GM19463 (cell line): ENCODE results near the gene EIF3K.

Source experiments
- ATAC-seq: cut with Tn5 transposase; IDR thresholded peaks from one replicate; pipeline ENCODE4 v1.9.1; 2021; ENCODE audit warnings: mild to moderate bottlenecking, moderate library complexity; ENCODE audit not compliant: unreplicated experiment

The EIF3K gene

GRCh38 chr19:38665219-38665931 is 46.4 kb downstream of the EIF3K start:
- no peak for ATAC-seq

- no peak for ATAC-seq
These were observed 47.1 kb downstream of the EIF3K start for GRCh38 chr19:38665950-38666662.

- ATAC-seq: no peak
These were observed 47.9 kb downstream of the EIF3K start for GRCh38 chr19:38666663-38667511.

- no peak for ATAC-seq
These were observed 48.7 kb downstream of the EIF3K start for GRCh38 chr19:38667661-38668171.

- no peak for ATAC-seq
These were observed 50.6 kb downstream of the EIF3K start for GRCh38 chr19:38669552-38669951.

GRCh38 chr19:38670921-38671398 is 52.0 kb downstream of the EIF3K start:
- no peak for ATAC-seq

GRCh38 chr19:38671654-38672053 is 52.7 kb downstream of the EIF3K start:
- no peak for ATAC-seq

GRCh38 chr19:38673030-38673429 is 54.0 kb downstream of the EIF3K start:
- ATAC-seq: no peak

- no peak for ATAC-seq
These were observed 55.6 kb downstream of the EIF3K start for GRCh38 chr19:38674388-38675171.

GRCh38 chr19:38675611-38676010 is 56.6 kb downstream of the EIF3K start:
- no peak for ATAC-seq

- no peak for ATAC-seq
These were observed 57.3 kb downstream of the EIF3K start for GRCh38 chr19:38676023-38676877.

- ATAC-seq: no peak
These were observed 58.1 kb downstream of the EIF3K start for GRCh38 chr19:38676878-38677646.

GRCh38 chr19:38678217-38678890 is 59.4 kb downstream of the EIF3K start:
- ATAC-seq: no peak

- ATAC-seq: no peak
These were observed 60.0 kb downstream of the EIF3K start for GRCh38 chr19:38678891-38679494.

- no peak for ATAC-seq
These were observed 60.9 kb downstream of the EIF3K start for GRCh38 chr19:38679839-38680238.

GRCh38 chr19:38682195-38682867 is 63.3 kb downstream of the EIF3K start:
- no peak for ATAC-seq

GRCh38 chr19:38682872-38683392 is 63.9 kb downstream of the EIF3K start:
- no peak for ATAC-seq
